ENCODE results near the gene RETN.

Gene RETN, protein sequence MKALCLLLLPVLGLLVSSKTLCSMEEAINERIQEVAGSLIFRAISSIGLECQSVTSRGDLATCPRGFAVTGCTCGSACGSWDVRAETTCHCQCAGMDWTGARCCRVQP

DNA sequence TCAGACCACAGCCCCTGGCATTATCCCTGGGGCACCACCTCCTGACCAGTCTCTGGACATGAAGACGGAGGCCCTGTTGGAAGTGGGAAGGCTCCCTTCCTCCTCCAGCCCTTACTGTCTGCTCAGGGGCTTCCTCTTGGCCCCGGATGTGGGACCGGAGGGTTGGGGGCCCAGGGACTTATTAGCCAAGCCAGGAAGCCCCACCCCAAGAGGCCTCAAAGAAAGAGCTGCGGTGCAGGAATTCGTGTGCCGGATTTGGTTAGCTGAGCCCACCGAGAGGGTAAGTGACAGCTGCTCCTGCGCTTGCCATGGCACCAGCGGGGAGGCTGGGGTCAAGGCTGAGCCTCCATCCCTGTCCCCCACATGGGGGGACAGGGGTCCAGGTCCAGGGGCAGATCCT, at the start of gene RETN:
TSS of gene RETN (plus strand) at position 208 of the 400 bp plus-strand sequence. CDS start 278 bp downstream, outside the sequence.
- no peak for DNase-seq (ENCODE audit: low read depth in 2 of 2)

DNA sequence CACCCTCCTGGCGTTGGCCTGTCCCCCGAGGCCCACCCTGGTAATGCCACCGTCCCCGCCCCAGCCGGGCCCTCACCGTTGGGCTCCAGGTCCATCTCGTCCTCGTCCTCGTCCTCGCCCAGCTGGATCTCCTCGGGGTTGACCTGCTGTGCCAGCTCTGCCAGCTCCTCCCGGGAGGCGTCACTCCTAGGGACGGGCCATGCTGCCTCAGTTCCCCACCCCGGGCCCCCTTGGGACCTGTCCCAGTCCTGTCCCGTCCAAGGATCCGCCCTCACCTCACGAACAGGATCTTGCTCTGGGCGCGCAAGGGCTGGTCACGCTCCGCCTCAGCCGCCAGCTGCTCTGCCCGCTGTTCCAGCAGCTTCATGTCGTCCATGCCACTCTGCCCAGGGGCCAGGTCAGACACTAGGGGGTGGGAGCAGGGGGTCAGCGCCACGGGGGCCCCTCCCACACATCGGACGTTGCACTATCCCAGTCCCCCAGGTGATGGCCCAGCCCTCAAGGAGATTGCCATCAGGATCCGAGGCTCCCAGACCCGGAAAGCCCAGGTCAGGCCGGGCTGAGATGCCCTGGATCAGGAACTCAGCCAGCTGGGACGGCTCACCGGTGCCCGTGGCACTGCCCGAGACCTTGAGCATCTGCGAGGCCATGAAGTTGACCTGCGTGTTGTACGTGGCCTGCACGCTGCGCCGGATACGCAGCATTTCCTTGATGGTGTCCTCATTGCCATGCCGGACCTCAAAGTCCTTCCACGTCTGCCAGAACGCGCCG, 49.0 kb upstream of the RETN start:
- no peak for DNase-seq (ENCODE audit: low read depth in 2 of 2)

DNA sequence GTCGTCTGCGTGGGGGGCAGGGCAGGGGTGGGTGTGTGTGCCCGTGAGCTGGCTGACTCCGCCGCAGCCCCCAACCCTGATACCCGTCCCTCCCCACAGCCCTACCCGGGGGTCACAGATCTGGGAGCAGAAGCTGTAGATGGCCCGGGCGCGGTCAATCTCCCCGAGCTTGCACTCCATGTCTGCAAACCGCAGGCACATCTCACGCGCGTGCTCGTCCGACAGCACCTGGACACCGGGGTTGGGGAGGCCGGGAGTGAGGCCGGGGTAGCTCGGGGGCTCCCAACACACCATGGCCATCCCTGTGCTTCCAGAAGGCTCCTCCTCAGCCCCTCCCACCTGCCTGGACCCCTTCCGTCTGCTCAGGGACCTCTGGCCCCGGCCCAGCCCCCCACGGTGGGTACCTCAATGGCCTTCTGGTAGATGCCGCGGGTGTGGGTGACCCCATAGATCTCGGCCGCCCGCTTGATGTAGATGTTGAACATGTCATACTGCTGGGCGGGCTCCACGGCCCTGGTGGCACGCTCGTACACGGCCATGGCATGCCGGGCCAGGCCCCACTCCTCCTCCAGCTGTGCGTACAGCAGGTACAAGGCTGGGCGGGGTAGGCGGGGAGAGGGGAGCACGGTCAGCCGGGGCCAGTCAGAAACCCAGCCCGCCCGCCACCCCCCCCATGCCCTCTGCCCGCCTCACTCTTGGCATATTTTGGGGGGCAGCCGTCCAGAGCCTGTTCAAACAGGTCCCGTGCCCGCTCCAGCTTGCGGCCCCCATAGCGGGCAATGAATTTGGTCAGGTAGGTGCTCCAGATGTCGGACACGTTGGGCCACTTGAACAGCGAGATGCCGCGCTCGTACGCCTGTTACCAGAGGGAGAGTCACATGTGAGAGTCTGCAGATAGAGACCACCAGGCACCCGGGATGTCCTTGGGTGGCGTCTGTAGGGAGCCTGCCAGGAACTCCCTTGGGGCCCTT, 48.1 kb upstream of the RETN start:
- DNase-seq (ENCODE audit: low read depth in 2 of 2), result no peak

DNA sequence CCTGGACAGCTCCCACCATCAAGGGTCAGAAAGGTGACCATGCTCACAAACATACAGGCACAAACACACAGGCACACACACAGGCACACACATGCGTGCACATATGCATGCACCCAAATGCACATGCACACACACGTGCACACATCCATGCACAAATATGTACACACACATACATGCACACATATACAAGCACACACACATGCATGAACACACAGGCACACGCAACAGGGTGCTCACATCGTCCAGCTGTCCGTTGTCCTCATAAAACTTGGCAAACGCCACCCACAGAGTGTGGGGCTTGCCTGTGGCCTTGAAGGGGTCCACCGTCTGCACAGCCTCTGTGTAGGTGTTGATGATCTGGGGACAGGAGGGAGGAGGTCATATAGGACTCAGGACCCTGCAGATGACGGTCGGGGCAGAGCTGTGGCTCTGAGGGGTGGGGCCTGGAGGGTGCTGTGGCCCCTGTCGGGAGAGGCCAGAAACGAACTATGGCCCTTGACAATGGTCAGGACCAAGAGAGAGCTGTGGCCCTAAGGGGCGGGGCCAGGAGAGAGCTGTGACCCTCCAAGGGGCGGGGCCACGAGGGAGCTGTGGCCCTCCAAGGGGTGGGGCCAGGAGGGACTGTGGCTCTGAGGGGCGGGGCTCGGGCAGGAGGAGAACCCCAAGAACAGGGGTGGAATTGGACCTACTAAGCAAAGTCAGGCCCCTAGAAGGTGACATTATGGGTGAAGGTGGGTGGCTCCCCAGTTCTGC, 45.7 kb upstream of the RETN start:
- DNase-seq (ENCODE audit: low read depth in 2 of 2), result no peak

DNA sequence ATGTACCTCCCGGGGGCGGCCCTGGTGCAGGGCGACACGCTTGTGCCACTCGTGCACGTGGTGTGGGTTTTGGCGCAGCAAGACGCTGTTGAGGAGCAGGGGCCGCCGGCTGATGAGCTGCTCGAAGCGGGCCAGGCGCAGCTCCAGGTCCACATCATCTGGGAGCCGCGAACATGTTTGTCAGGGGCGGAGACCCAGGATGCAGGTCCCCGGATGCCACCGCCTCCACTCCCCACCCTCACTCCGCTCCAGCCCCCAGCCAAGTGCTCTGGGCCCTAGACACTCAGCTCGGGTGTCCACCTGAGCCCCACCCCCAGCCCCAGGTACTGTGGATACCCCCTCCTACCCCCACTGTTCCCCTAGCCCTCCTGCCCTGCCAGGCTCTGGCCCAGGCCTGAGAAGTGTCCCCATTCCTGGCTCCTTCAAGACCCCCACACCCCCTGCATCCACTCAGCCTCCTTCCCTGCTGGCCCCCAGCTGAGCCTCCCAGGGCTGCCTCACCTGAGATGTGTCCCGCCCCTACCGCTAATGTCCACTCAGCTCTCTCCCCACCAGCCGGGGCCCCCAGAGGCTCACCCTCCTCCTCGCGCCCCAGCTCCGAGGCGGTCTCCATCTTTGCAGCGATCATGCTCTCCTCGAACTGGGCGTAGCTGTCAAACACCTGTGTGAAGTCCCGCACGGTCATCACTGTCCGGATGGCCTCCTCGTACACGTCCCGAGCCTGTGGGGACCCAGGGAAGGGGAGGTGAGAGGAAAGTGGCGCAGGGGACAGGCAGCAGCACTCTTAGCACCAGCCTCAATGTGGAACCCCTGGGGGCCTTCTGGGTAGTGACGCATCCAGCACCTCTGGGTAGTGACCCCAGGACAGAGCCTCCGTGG, 44.9 kb upstream of the RETN start:
- DNase-seq (ENCODE audit: low read depth in 2 of 2), result no peak

DNA sequence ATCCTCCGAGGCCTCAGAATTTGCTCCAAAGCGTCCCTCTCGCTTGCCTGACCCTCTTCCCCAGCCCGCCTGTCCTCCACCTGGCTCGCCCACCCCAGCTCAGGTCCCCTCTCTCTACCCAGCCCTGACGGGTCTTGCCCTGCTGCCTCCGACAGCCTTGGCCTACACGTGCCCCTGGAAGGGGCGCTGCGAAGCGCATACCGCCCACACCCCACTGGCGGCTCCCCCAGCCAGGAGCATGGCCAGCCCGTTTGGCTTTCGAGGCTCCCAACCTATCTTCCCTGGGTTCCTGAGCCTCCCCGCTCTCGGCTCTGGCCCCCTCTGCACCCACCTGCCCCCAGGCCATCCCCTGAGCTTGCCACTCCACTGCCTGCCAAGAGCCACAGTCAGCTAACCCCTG, 44.0 kb upstream of the RETN start:
- DNase-seq (ENCODE audit: low read depth in 2 of 2), result no peak

DNA sequence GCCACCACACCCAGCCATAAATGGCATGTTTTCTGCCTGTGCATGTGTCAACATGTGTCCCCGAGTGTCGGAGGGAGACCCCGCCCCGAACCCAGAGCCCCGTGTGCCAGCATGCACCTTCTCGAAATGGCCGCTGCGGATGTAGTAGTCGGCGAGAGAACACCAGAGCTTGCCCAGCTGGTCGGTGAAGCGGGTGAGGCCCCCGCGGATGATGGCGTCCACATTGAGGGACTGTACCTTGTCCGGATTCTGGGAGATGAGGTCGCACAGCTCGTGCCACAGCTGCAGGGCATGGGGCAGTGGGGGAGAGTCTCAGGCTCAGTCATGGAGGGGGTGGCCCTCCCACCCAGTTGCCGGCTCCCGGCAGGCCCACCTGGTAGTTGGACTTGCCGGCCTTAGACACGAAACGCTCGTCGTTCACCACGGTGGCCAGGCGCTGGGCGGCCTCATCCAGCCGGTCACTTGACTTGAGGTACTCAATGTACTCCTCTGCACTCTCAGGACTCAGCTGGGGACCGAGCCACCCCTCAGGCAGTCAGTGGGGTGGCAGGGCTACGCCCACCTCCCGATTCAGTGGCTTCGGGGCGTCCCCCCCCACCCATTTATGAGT, 43.0 kb upstream of the RETN start:
- no peak for DNase-seq (ENCODE audit: low read depth in 2 of 2)

DNA sequence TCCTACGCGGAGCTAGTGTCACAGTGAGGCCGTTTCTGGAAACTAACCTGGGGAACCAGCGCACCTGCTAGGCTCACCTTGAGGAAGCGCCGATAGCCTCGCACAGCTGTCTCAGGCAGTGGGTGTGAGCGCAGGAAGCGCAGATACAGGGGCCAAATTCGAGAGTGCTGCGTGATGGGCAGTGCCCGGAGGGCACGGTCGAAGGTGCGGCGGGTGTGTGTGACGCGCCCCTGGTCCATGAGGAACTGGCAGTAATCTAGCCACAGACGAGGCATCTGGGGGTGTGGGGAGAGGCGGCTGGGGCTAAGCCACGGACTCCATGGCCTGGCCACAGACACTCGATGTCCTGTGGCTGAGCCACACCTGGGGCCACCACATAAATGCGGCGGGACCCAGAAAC, 41.7 kb upstream of the RETN start:
- DNase-seq (ENCODE audit: low read depth in 2 of 2), result no peak

DNA sequence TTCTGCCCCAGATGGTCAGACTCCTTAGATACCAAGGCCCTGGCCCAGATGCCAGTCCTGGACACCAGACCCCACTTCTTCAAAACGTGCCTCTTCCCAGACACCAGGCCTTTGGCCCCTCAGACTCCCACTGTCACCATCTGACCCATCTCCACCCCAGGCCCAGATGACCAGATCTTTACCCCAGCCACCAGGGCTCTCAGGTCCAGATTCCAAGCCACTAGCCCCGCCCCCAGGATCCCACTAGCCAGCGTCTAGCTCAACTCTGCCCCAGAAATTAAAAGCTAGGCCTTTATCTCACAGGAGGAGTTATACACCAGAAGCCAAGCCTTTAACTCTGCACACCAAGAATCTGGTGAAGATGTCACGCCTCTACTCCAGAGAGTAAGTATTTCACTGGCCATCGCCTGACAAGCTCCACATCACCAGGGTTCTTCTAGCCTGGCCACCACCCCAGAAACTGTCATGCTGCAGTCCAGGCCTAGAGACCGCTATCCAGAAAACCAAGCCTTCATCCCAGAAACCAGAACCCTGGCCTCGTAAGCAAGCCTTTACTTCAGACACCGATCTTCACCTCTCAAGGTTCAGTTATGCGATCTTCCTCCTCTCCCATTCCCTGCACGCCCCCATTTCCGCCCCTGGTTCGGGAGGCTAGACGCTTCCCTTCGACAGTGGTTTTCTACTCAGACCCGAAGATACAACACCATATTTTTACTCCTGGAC, 40.1 kb upstream of the RETN start:
- no peak for DNase-seq (ENCODE audit: low read depth in 2 of 2)

DNA sequence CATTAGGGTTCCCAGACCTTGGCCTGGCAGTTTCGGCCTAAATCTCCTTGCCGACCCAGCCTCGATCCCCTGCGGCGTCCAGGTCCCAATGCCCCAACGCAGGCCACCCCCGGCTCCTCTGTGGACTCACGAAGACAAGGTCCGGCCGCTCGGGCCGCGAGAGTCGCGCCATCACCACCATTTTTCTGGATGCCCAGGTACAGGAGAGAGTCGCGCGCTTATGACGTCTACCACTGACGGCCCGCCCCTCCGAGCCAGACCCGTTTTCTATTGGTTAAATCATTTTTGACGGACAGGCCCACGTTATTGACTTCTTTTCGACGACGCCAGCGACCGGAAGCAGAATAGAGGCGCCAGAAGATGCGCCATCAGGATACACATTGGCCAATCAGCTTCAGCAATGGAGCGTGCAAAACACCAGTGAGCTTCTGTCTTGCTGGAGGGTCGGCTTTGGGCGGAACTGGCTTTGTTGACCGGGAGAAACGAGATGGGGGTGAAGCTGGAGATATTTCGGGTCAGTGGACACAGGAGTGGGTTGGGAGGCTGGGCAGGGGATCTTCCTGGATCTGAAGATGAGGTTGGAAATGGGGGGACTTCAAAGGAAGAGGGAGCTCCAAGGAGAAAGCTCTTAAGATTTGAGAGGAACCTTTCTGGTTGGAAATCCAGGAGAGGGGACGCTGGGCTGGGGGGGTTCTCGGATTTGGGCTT, 39.3 kb upstream of the RETN start, which contains the start of the genes PET100 and XAB2:
TSS of gene PET100 (plus strand) at position 447 of the 708 bp plus-strand sequence. CDS start at position 488, 41 bp downstream.
TSS of gene XAB2 (minus strand) at position 199 of the 708 bp plus-strand sequence. CDS start at position 181, 18 bp downstream.
- peak; percentile 84 to 91 for DNase-seq (ENCODE audit: low read depth in 2 of 2)

DNA sequence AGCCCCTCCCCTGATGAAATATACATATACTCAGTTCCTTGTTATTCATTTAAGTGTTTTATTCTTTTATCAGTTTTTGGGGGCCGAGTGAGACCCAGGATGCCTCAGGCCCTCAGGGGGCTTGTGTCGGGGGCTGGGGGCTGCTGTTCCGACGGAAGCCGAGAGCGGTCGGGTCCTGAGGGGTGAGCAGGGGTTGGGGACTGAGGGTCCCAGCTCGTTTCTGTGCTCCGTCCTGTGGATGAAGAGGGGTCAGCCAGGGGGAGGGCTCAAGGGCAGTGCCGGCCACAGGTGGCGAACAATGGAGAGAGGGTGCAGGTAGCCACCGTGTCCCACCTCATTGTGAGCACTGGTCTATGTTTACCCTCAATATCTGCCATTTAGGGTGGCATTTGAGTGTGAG, 37.3 kb upstream of the RETN start:
- DNase-seq (ENCODE audit: low read depth in 2 of 2), result no peak

DNA sequence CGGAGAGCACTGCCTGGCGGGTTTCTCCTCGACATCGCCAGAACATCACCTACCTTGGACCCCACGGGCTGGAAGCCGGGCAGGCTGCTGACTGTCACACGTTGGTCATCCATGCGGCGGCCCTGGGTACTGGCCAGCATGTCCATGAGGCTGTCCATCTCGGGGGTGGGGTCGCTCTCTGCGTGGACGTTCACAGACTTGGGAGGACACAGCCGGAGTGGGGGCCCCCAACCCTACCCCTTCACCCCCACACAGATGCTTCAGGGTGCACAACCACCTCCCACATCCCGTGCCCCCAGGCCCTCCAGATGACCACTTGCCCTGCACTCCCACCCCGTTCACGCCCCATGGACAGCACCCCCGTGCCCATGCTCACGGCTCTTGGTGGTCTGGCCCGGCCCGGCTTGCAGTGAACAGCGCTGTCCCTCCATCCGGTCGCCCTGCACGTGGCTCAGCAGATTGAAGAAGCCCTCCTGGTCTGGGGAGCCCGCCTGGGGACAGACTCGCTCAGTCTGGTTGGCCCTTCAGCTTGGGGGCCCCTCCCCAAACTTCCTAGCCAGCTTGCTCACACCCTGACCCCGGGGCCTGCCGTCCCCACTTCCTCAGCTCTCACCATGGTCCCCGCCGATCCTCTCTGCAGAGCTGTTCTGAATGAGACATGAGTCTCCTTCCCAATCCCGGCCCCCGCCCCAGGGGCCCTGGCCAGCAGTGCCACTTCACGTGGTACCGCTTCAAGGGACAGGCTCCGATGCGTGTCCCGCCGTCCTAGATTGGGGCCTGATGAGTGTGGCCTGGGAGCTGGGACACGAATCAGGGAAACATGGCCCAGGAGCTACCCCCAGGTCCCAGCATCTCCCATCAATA, 36.3 kb upstream of the RETN start:
- DNase-seq (ENCODE audit: low read depth in 2 of 2), result no peak

DNA sequence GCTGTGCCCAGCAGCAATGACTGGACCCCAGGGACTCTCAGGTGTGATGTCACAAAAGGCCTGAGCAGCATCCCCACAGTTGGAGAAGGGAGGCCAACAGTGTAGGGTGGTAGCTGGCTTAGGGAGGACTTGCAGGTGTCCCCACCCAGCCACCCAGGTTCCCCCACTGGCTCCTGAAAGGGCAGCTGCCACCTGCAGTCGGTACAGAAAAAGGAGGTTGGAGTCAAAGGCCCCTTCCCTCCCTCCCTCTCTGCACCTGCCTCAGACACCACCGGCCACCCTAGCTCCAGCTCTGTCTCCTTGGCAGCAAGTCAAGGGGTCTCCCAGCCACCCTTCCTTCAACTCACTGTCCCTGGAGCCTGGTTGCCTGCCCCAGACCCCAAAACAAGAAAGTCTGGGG, 35.2 kb upstream of the RETN start, which contains the start of gene PCP2:
TSS of gene PCP2 (minus strand) at position 22 of the 400 bp plus-strand sequence. CDS start 262 bp downstream, outside the sequence.
- no peak for DNase-seq (ENCODE audit: low read depth in 2 of 2)

DNA sequence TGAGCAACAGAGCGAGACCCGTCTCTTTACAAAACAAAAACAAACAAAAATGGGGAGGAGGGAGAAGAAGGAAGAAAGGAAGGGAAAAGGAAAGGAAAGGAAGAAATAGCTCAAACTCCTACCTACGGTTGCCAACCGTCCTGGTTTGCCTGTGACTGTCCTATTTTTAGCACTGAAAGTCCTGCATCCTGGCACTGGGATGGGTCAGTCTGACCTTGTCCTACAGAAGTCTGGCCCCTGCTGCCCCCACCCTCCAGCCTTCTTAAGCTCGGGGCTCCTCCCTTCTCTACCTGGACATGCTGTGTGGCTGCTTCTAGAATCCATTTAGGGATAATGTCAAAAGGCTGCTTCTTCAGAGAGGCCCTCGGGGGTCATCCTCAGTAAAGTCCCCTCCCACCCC, 33.2 kb upstream of the RETN start:
- no peak for DNase-seq (ENCODE audit: low read depth in 2 of 2)

DNA sequence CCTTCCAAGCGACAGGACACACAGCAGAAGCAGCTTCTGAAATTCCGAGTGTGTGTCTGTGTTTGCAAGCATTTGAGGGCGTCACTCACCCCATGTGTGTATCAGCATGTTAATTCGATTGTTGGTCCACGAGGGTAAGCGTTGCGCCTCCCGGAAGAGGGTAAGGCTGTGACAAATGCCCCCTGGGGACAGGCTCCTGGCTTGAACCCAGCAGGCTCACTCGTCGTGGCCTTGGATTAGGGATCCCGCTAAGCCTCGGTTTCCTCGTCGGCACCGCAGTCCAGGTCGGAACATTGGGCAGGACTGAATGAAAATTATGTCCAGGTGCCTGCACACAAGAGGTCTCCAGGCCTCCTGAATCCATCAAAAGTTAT, 32.5 kb upstream of the RETN start:
- no peak for DNase-seq (ENCODE audit: low read depth in 2 of 2)

DNA sequence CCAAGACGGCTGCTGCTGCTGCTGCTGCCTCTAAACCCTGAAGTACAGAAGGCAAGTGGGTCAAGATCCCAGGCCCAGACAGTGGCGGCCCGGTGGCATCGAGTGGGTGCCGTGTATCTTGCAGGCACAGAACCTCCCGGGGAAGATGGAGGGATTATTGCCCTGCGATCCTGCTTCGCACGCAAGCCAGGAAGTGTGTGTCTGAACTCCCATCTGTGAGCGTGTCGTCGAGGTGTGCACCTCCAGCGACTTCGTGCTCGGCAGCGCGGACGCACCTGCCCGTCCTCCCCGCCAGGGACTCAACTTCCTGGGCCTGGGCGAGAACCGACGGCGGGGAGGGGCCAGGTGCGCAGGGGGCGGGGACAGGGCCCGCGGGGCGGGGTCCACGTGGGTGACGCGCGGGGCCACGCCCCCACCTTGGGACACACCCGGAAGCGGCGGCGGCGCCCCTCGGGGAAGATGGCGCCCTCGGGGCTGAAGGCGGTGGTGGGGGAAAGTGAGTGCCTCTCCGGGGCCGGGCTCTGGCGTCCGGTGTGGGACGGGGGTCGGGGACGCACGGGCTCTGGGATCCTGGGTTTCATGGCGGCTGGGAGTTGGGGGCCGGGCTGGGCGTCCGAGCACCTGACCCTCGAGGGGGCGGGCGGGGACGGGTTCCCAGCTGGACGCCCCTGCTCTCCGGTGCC, 32.0 kb upstream of the RETN start, which contains the start of gene STXBP2:
TSS of gene STXBP2 (plus strand) at position 420 of the 683 bp plus-strand sequence. CDS start at position 460, 40 bp downstream.
- DNase-seq (ENCODE audit: low read depth in 2 of 2), result peak; percentile 80 to 85

Data from stimulated activated CD8-positive, alpha-beta memory T cell treated with anti-CD3 and anti-CD28 coated beads, Interleukin-15, amount 100 ng/mL, for 4 hours (primary cell).